ENCODE results near the gene SLC35F3. TPM values are rescaled to one million over a fixed set of nuclear protein-coding genes. Genes with fewer than 3 reads are reported as not detected.

The SLC35F3 gene
- total and polyA plus RNA-seq, 2 experiments from 2014 or later = 0.80 to 1.3 TPM

- Histone ChIP-seq H2AFZ (peak overlapping the region; percentile 84), H3K36me3 (replicated peaks; ENCODE audit: insufficient read depth, low read depth) (no peaks in the 10 kb centered on the region), H3K9me3 (ENCODE audit: low read depth) (no peaks in the 10 kb centered on the region), H4K20me1 (ENCODE audit: insufficient read depth, poor library complexity, severe bottlenecking) (no peaks in the 10 kb centered on the region), H3K27me3 (peaks cover 31% of the 10 kb centered on the region), H3K4me3 (peak overlapping the region; percentile 58), H3K4me2 (peak overlapping the region; percentile 99), H3K4me1 (ENCODE audit: insufficient read depth) (peaks cover 6% of the 10 kb centered on the region), H3K27ac (no peak overlapping the region), H3K9me2 (replicated peaks; ENCODE audit: insufficient read depth) (no peaks in the 10 kb centered on the region), H3K79me2 (no peaks in the 10 kb centered on the region)
- 29% methylated on average over 20 of the region's 20 CpGs for WGBS (ENCODE audit: low lambda C conversion rate, missing lambda C conversion rate)
- peak; percentile 44 for DNase-seq (ENCODE audit: low spot score)
- TF ChIP-seq EZH2phosphoT487 (IDR thresholded peaks at IDR 0.05; ENCODE audit: low read depth, severe bottlenecking, unreplicated experiment) (no peak), EZH2 (IDR thresholded peaks at IDR 0.05; ENCODE audit: borderline replicate concordance) (no peak), CTCF (IDR thresholded peaks at IDR 0.05; ENCODE audit: poor library complexity) (no peak)
These were observed 310.7 kb downstream of the SLC35F3 start for GRCh38 chr1:234214911-234215892.

- Histone ChIP-seq H3K4me3 (no peak overlapping the region), H3K9me3 (ENCODE audit: low read depth) (no peaks in the 10 kb centered on the region), H3K27me3 (peaks cover 31% of the 10 kb centered on the region), H3K4me2 (no peak overlapping the region), H3K9me2 (replicated peaks; ENCODE audit: insufficient read depth) (no peaks in the 10 kb centered on the region), H4K20me1 (ENCODE audit: insufficient read depth, poor library complexity, severe bottlenecking) (no peaks in the 10 kb centered on the region), H3K4me1 (ENCODE audit: insufficient read depth) (peaks cover 6% of the 10 kb centered on the region), H2AFZ (no peak overlapping the region), H3K36me3 (replicated peaks; ENCODE audit: insufficient read depth, low read depth) (no peaks in the 10 kb centered on the region), H3K79me2 (no peaks in the 10 kb centered on the region), H3K27ac (no peak overlapping the region)
- TF ChIP-seq CTCF (IDR thresholded peaks at IDR 0.05; ENCODE audit: poor library complexity) (no peak), EZH2phosphoT487 (IDR thresholded peaks at IDR 0.05; ENCODE audit: low read depth, severe bottlenecking, unreplicated experiment) (no peak), EZH2 (IDR thresholded peaks at IDR 0.05; ENCODE audit: borderline replicate concordance) (no peak)
- no peak for DNase-seq (ENCODE audit: low spot score)
- WGBS (ENCODE audit: low lambda C conversion rate, missing lambda C conversion rate) = 92% methylated on average over 8 of the region's 8 CpGs
These were observed 311.7 kb downstream of the SLC35F3 start for GRCh38 chr1:234216116-234216703.

- peaks cover 31% of the 10 kb centered on the region for H3K27me3 ChIP-seq
- no peak overlapping the region for H3K27ac ChIP-seq
- no peak overlapping the region for H3K4me3 ChIP-seq
- H3K4me1 ChIP-seq (ENCODE audit: insufficient read depth) = peaks cover 6% of the 10 kb centered on the region
- DNase-seq (ENCODE audit: low spot score) = no peak
- no peak overlapping the region for H2AFZ ChIP-seq
- no peaks in the 10 kb centered on the region for H3K9me2 ChIP-seq (replicated peaks; ENCODE audit: insufficient read depth)
- no peaks in the 10 kb centered on the region for H3K79me2 ChIP-seq
- H3K36me3 ChIP-seq (replicated peaks; ENCODE audit: insufficient read depth, low read depth) = no peaks in the 10 kb centered on the region
- no peak overlapping the region for H3K4me2 ChIP-seq
- 97% methylated on average over 4 of the region's 4 CpGs for WGBS (ENCODE audit: low lambda C conversion rate, missing lambda C conversion rate)
- H4K20me1 ChIP-seq (ENCODE audit: insufficient read depth, poor library complexity, severe bottlenecking) = no peaks in the 10 kb centered on the region
- TF ChIP-seq EZH2 (IDR thresholded peaks at IDR 0.05; ENCODE audit: borderline replicate concordance) (no peak), EZH2phosphoT487 (IDR thresholded peaks at IDR 0.05; ENCODE audit: low read depth, severe bottlenecking, unreplicated experiment) (no peak), CTCF (IDR thresholded peaks at IDR 0.05; ENCODE audit: poor library complexity) (no peak)
- no peaks in the 10 kb centered on the region for H3K9me3 ChIP-seq (ENCODE audit: low read depth)
These were observed 312.9 kb downstream of the SLC35F3 start for GRCh38 chr1:234217316-234217840.
